K562 (cell line): Measurements from ENCODE around the gene MATK. TPM values are rescaled to one million over a fixed set of nuclear protein-coding genes. Genes with fewer than 3 reads are reported as not detected.

ENCODE experiments used
- ATAC-seq: fragments of 200-7000 bp; cut with Tn5 transposase; 3 replicates; pipeline ENCODE4 v1.9.1; 2020; ENCODE audit warnings: moderate library complexity
- BruUV-seq: library from RNA; stranded (reverse); fragments of 400-500 nt; replicated peaks from 2 replicates; lab custom pipeline; 2021; lab: Mats Ljungman, UMichigan
- CTCF ChIA-PET: fragments of 300-600 bp; formaldehyde crosslinking; extraction: SDS; loops from one replicate; lab custom pipeline; 2021; ENCODE audit warnings: low intra/inter-chr PET ratio; lab: Yijun Ruan, JAX
- POLR2A ChIA-PET: fragments of 300-600, 350-650 bp; sonication (Branson Sonifier 250); formaldehyde crosslinking; extraction: SDS; loops from one replicate; lab custom pipeline; 2021; ENCODE audit warnings: antibody characterized with exemption, inconsistent platforms; lab: Yijun Ruan, JAX
- DNase-seq, 4 experiments: peaks; one replicate each; pipeline versions ENCODE4 v3.0.0 to v3.0.0-alpha.2; 2011 to 2018; ENCODE audit warnings: low spot score in 3 of 4, mixed read lengths in 3 of 4; ENCODE audit errors: extremely low read depth in 1 of 4
- FAIRE-seq: peaks from 2 replicates; lab custom pipeline; 2011; peaks lifted over from hg19 to GRCh38; lab: Jason Lieb, UNC
- H2AFZ ChIP-seq: 2 replicates; pipeline ENCODE4 v1.6.0; 2011; ENCODE audit warnings: low read depth, low read length, control low read depth, inconsistent platforms
- H3K27ac ChIP-seq: fragments of 200-600 bp; 3 replicates; pipeline ENCODE4 v1.8.0; 2011; ENCODE audit warnings: low read depth, mild to moderate bottlenecking, control low read depth, inconsistent platforms, low read length, moderate library complexity, mixed read lengths; ENCODE audit errors: extremely low read depth
- H3K27me3 ChIP-seq, 2 experiments: fragments of 300-600 bp in 1 of 2; 2 replicates in 1 of 2; 3 replicates in 1 of 2; pipeline versions ENCODE4 v1.6.0 to v1.8.0; 2011; ENCODE audit warnings: inconsistent platforms in 2 of 2, low read length in 2 of 2, mild to moderate bottlenecking in 1 of 2, mixed read lengths in 1 of 2, moderate library complexity in 1 of 2; ENCODE audit not compliant: control insufficient read depth in 2 of 2, insufficient read depth in 2 of 2
- H3K36me3 ChIP-seq: fragments of 300-600 bp; 3 replicates; pipeline ENCODE4 v1.8.0; 2011; ENCODE audit warnings: mild to moderate bottlenecking, low read length, inconsistent platforms; ENCODE audit not compliant: control insufficient read depth, insufficient read depth
- H3K4me1 ChIP-seq, 2 experiments: fragments of 200-600 bp in 1 of 2; replicated peaks in 1 of 2; 2 replicates in 1 of 2; 3 replicates in 1 of 2; pipeline versions ENCODE4 v1.5.1 to v1.8.0; 2011; ENCODE audit warnings: inconsistent platforms in 2 of 2, low read length in 2 of 2, mild to moderate bottlenecking in 1 of 2, mixed read lengths in 1 of 2, moderate library complexity in 1 of 2; ENCODE audit not compliant: control insufficient read depth in 2 of 2, insufficient read depth in 2 of 2
- H3K4me2 ChIP-seq: 2 replicates; pipeline ENCODE4 v1.6.1; 2011; ENCODE audit warnings: low read length, control low read depth, inconsistent platforms, mixed read lengths; ENCODE audit not compliant: insufficient read depth
- H3K4me3 ChIP-seq: fragments of 200-600 bp; sonication (generic), shearing (Covaris generic); 2 replicates; pipeline ENCODE4 v1.5.1; 2016; ENCODE audit warnings: control low read depth, inconsistent platforms
- H3K79me2 ChIP-seq: fragments of 200-600 bp; 3 replicates; pipeline ENCODE4 v1.8.0; 2011; ENCODE audit warnings: low read length, inconsistent platforms; ENCODE audit not compliant: control insufficient read depth, insufficient read depth
- H3K9ac ChIP-seq, 2 experiments: 2 replicates each; pipeline versions ENCODE4 v1.6.0 to v1.6.1; 2011; ENCODE audit warnings: low read depth in 2 of 2, low read length in 2 of 2, control low read depth in 1 of 2, inconsistent platforms in 1 of 2, mild to moderate bottlenecking in 1 of 2, mixed read lengths in 1 of 2; ENCODE audit not compliant: insufficient read depth in 1 of 2
- H3K9me1 ChIP-seq: one replicate; pipeline ENCODE4 v1.6.0; 2011; ENCODE audit warnings: inconsistent platforms, mild to moderate bottlenecking, low read length, moderate library complexity; ENCODE audit not compliant: control insufficient read depth, insufficient read depth
- H3K9me3 ChIP-seq: replicated peaks from 2 replicates; pipeline ENCODE4 v1.5.1; 2011; ENCODE audit warnings: low read depth, low read length, inconsistent platforms; ENCODE audit not compliant: control insufficient read depth, insufficient read depth
- H4K20me1 ChIP-seq: replicated peaks from 2 replicates; pipeline ENCODE4 v1.6.1; 2011; ENCODE audit warnings: low read length, inconsistent platforms, mixed read lengths; ENCODE audit not compliant: control insufficient read depth, insufficient read depth
- ARID1B ChIP-seq: fragments of 450-650 bp; IDR thresholded peaks from 2 replicates; pipeline ENCODE4 v1.6.1; 2016; ENCODE audit warnings: antibody characterized with exemption, mild to moderate bottlenecking, inconsistent platforms
- ATF1 ChIP-seq, 2 experiments: fragments of 450-650 bp in 1 of 2; IDR thresholded peaks; 2 replicates each; pipeline ENCODE4 v1.6.1; 2016; ENCODE audit warnings: missing compliant biosample characterization in 1 of 2, missing genetic modification characterization in 1 of 2
- EP300 ChIP-seq: IDR thresholded peaks from 2 replicates; pipeline ENCODE4 v1.6.1; 2012; ENCODE audit warnings: low read length, improper control_type of control experiment
- HDAC3 ChIP-seq: fragments of 450-650 bp; IDR thresholded peaks from 2 replicates; pipeline ENCODE4 v1.6.1; 2018; ENCODE audit warnings: borderline replicate concordance, mild to moderate bottlenecking, moderate library complexity; ENCODE audit not compliant: partially characterized antibody
- MTF1 ChIP-seq: fragments of 250-450 bp; sonication (Bioruptor Pico); IDR thresholded peaks from 2 replicates; pipeline ENCODE4 v1.9.0; 2021; ENCODE audit warnings: moderate library complexity, mild to moderate bottlenecking, inconsistent platforms, borderline replicate concordance
- TCF7 ChIP-seq: sonication (generic); IDR thresholded peaks from 2 replicates; pipeline ENCODE4 v1.6.1; 2016; ENCODE audit warnings: antibody characterized with exemption, borderline replicate concordance
- ZKSCAN8 ChIP-seq: fragments of 200-800 bp; sonication (Bioruptor generic); IDR thresholded peaks from 2 replicates; pipeline ENCODE4 v1.6.1; 2016; ENCODE audit warnings: missing genetic modification characterization, missing compliant biosample characterization
- WGBS: fragments of 100-300 bp; shearing (Covaris generic); methylation state at CpG from one replicate; pipeline ENCODE4 v1.1.6; 2016; ENCODE audit warnings: low coverage, mixed read lengths; ENCODE audit not compliant: insufficient coverage; ENCODE audit errors: missing lambda C conversion rate; 5-methylcytosine and 5-hydroxymethylcytosine counted together
- in situ Hi-C: fragments of 300-500 bp; cut with MboI; formaldehyde crosslinking; loops from 4 replicates; pipeline ENCODE4 v1.15.0; 2018; ENCODE audit warnings: inconsistent platforms, mixed read lengths
- intact Hi-C: fragments of 100-400 bp; cut with micrococcal nuclease; formaldehyde crosslinking; loops from 2 replicates; pipeline ENCODE4 v1.14.2; 2022
- polyA plus RNA-seq, 8 experiments: library from polyadenylated mRNA; depleted of rRNA in 4 of 8; stranded (reverse) in 5 of 8; unstranded in 3 of 8; fragments of >200 nt; fragmentation: Nextera tagmentation in 2 of 8; fragmentation: Illumina TruSeq in 1 of 8; extraction: Ambion mirVana in 2 of 8; extraction: Trizol in 1 of 8; gene quantifications; 2 replicates each; pipeline versions ENCODE4 v1.2.1 to v1.2.3, GENCODE V29; 2011 to 2014; ENCODE audit warnings: inconsistent platforms in 1 of 8, missing spikeins in 1 of 8
- total RNA-seq, 7 experiments: library from RNA; depleted of rRNA in 6 of 7; stranded (reverse); fragments of >200 nt in 6 of 7; fragmentation: Illumina TruSeq in 2 of 7; extraction: Trizol in 2 of 7; gene quantifications; 2 replicates each; pipeline versions ENCODE4 v1.2.1 to v1.2.3, GENCODE V29; 2011 to 2021; ENCODE audit warnings: low replicate concordance in 1 of 7
- TF ChIP-seq, protein P1 (sequence below), 2 experiments: fragments of 450-650 bp; conservative IDR thresholded peaks; 2 replicates each; pipeline ENCODE4 v1.6.1; 2017; ENCODE audit warnings: mild to moderate bottlenecking in 2 of 2, moderate library complexity in 2 of 2
- TF ChIP-seq, protein P2 (sequence below), 2 experiments: fragments of 450-650 bp in 1 of 2; IDR thresholded peaks; 2 replicates each; pipeline ENCODE4 v1.6.1; 2011 to 2017; ENCODE audit warnings: low read depth in 2 of 2, antibody characterized with exemption in 1 of 2, borderline replicate concordance in 1 of 2, low read length in 1 of 2, mild to moderate bottlenecking in 1 of 2, mixed read lengths in 1 of 2; ENCODE audit not compliant: control insufficient read depth in 1 of 2
- TF ChIP-seq, protein P3 (sequence below): sonication (generic); formaldehyde crosslinking; IDR thresholded peaks from 2 replicates; pipeline ENCODE4 v1.8.1; 2023; ENCODE audit warnings: mild to moderate bottlenecking, missing genetic modification reagents

The MATK gene
- total and polyA plus RNA-seq, 9 of the 15 experiments (the other 6 are each of a cell fraction or from before 2014, with no cell fraction given), result 0.08 to 41.5 (median 21.4) TPM

DNA sequence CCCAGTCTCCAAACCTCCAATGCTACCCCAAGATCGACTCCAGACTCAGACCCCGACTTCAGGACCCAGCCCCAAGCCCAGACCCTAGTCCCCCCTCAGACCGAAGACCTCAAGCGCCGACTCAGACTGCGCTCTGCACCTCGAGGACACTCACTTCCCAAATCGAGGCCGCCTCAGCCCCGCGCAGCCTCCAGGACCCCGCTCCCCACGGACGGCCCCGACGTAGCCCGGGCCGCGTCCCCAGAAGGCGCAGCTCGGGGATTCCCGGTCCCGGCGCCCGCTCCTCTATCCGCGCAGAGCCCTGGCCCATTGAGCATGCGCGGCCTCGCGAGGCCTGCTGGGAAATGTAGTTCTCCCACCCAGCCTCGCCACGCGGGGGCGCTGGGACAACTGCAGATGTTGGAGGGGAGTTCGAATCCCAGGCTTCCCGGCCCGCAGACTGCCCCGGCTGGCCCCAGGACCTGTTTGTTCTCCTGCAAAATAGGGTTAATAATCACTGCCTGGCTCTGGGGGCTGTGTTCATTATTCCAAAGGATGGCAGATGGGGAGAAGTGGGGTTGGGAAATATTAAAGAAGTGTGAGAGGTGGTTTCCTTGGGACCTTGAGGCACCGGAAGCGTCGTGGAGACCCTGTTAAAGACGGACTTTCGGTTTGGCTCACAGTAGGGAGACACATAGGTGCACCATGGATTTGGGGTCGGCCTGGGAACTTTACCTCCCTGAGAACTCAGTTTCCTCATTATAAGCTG is 24.6 kb downstream of the MATK start, which contains the start of gene APBA3:
APBA3 (minus strand) TSS at position 311 of the 748 bp plus-strand sequence. CDS start 1,428 bp downstream, outside the sequence.
- ATAC-seq (peak; percentile 75), DNase-seq (peak; percentile 91 to 98 (median 94)), FAIRE-seq (peak; percentile 84)
- Histone ChIP-seq H3K4me1 (peaks cover 8 to 25% of the 10 kb centered on the region in 2 experiments; a peak in 4 of 5 replicates), H3K79me2 (peaks cover 26% of the 10 kb centered on the region), H3K27ac (peak within 1 kb of the TSS; percentile 99), H2AFZ (peak within 1 kb of the TSS; percentile 100), H3K27me3 (no peaks in the 10 kb centered on the region), H4K20me1 (no peaks in the 10 kb centered on the region), H3K9me1 (no peaks in the 10 kb centered on the region), H3K4me3 (peak within 1 kb of the TSS; percentile 100), H3K9ac (peak within 1 kb of the TSS; percentile 97 to 100), H3K36me3 (peaks cover 30% of the 10 kb centered on the region; the same call in 2 of the 3 replicates), H3K9me3 (no peaks in the 10 kb centered on the region), H3K4me2 (peak within 1 kb of the TSS; percentile 97)
- in situ Hi-C loops, result no loop called here
- CTCF ChIA-PET, result no interaction called here
- intact Hi-C loops, result loop anchor here (2.0 kb wide), 1 partner anchor 41 kb away; no protein-coding TSS in a partner anchor
- 2% methylated on average over 33 of the region's 45 CpGs for WGBS
- no TSS peak for BruUV-seq
- POLR2A ChIA-PET, result interaction anchor here (0.6 to 4.0 kb wide), 13 partner anchors 8 to 775 kb away, joined by 3 to 48 read pairs (median 4); partner anchors contain the start of gene RAX2
- no peak for TF ChIP-seq ATF1 (CRISPR knock-in tag; IDR thresholded peaks at IDR 0.05)
- TF ChIP-seq ATF1 (tag; IDR thresholded peaks at IDR 0.05), result peak; percentile 54
- TF ChIP-seq MTF1 (CRISPR knock-in tag), result 0 out of 2 replicates have a peak, but pooled peaks have one; percentile 7
- TF ChIP-seq, protein P1, sequence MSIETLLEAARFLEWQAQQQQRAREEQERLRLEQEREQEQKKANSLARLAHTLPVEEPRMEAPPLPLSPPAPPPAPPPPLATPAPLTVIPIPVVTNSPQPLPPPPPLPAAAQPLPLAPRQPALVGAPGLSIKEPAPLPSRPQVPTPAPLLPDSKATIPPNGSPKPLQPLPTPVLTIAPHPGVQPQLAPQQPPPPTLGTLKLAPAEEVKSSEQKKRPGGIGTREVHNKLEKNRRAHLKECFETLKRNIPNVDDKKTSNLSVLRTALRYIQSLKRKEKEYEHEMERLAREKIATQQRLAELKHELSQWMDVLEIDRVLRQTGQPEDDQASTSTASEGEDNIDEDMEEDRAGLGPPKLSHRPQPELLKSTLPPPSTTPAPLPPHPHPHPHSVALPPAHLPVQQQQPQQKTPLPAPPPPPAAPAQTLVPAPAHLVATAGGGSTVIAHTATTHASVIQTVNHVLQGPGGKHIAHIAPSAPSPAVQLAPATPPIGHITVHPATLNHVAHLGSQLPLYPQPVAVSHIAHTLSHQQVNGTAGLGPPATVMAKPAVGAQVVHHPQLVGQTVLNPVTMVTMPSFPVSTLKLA (conservative IDR thresholded peaks at IDR 0.05), result peak; percentile 75 to 84
- TF ChIP-seq EP300, result 0 out of 2 replicates have a peak, but pooled peaks have one; percentile 0
- TF ChIP-seq, protein P2, sequence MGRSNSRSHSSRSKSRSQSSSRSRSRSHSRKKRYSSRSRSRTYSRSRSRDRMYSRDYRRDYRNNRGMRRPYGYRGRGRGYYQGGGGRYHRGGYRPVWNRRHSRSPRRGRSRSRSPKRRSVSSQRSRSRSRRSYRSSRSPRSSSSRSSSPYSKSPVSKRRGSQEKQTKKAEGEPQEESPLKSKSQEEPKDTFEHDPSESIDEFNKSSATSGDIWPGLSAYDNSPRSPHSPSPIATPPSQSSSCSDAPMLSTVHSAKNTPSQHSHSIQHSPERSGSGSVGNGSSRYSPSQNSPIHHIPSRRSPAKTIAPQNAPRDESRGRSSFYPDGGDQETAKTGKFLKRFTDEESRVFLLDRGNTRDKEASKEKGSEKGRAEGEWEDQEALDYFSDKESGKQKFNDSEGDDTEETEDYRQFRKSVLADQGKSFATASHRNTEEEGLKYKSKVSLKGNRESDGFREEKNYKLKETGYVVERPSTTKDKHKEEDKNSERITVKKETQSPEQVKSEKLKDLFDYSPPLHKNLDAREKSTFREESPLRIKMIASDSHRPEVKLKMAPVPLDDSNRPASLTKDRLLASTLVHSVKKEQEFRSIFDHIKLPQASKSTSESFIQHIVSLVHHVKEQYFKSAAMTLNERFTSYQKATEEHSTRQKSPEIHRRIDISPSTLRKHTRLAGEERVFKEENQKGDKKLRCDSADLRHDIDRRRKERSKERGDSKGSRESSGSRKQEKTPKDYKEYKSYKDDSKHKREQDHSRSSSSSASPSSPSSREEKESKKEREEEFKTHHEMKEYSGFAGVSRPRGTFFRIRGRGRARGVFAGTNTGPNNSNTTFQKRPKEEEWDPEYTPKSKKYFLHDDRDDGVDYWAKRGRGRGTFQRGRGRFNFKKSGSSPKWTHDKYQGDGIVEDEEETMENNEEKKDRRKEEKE (IDR thresholded peaks at IDR 0.05; ENCODE audit: borderline replicate concordance in 1 of 2, control insufficient read depth in 1 of 2, low read depth in 2 of 2, low read length in 1 of 2), result peak in 1 of 2 experiments; percentile 90; a peak in 1 of 4 replicates
- TF ChIP-seq ZKSCAN8 (CRISPR knock-in tag), result peak; percentile 51; the same call in 1 of the 2 replicates
- peak; percentile 83 for TF ChIP-seq HDAC3
- peak; percentile 45 for TF ChIP-seq ARID1B
- TF ChIP-seq, protein P3, sequence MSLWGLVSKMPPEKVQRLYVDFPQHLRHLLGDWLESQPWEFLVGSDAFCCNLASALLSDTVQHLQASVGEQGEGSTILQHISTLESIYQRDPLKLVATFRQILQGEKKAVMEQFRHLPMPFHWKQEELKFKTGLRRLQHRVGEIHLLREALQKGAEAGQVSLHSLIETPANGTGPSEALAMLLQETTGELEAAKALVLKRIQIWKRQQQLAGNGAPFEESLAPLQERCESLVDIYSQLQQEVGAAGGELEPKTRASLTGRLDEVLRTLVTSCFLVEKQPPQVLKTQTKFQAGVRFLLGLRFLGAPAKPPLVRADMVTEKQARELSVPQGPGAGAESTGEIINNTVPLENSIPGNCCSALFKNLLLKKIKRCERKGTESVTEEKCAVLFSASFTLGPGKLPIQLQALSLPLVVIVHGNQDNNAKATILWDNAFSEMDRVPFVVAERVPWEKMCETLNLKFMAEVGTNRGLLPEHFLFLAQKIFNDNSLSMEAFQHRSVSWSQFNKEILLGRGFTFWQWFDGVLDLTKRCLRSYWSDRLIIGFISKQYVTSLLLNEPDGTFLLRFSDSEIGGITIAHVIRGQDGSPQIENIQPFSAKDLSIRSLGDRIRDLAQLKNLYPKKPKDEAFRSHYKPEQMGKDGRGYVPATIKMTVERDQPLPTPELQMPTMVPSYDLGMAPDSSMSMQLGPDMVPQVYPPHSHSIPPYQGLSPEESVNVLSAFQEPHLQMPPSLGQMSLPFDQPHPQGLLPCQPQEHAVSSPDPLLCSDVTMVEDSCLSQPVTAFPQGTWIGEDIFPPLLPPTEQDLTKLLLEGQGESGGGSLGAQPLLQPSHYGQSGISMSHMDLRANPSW (CRISPR knock-in tag), result peak; percentile 85; the same call in 1 of the 2 replicates
- 0 out of 2 replicates have a peak, but pooled peaks have one; percentile 48 for TF ChIP-seq TCF7
